HG03354 (cell line): ENCODE results near the gene AMN.

ENCODE experiments used
- ATAC-seq: cut with Tn5 transposase; IDR thresholded peaks from one replicate; pipeline ENCODE4 v1.9.1; 2021; ENCODE audit warnings: mild to moderate bottlenecking; ENCODE audit not compliant: unreplicated experiment, poor library complexity, severe bottlenecking

AMN gene

DNA sequence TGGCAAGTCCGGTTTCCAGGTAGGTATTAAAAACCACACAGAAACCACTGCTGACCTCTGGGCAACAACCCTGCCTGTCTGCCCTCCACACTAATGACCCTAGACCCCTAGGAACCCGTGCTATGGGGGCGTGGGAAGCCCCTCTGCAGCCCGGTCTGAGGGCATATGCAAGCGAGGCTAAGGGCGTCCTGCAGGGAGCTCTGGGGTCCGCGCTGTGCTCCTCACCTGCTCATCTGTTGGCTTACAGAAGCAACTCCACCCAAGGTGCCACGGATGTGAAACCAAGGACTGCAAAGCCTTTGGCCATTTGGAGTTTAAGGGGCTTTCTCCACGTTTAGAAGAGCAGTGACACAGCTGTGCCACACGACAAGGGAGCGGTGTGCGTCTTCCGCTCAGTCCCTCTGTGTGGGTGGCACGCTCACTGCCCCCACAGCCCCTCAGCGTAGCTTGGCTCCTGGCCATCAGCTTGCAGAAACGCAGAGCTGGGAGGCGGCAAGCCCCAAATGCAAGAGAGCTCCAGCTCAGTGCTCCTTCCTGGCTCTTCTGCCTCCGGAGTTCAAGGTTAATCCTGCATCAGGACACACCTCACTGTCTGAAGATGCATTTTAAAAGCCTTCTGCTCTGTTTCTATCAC is 18.4 kb downstream of the AMN start:
- ATAC-seq = no peak

- no peak for ATAC-seq
Observed at GRCh38 chr14:102941419-102942011, 19.1 kb downstream of the AMN start.

DNA sequence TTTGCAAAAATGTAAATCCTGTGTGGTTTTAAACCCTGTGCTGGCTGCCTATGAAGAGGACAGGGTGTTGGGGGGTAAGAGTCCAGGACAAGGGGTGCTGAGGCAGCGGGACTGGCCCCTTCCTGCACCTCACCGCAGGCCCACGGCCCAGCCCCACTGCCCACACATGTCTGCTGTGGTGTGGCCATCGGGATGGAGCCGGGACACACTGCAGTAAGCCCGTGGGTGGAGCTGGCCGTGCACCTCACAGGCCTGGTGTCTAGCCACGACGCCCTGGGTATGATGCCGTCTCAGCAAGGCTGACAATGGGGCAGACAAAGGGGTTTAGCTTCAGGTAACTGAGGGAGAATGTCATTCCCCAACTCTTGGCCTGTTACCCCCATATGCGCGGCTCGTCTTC is 19.6 kb downstream of the AMN start:
- no peak for ATAC-seq

DNA sequence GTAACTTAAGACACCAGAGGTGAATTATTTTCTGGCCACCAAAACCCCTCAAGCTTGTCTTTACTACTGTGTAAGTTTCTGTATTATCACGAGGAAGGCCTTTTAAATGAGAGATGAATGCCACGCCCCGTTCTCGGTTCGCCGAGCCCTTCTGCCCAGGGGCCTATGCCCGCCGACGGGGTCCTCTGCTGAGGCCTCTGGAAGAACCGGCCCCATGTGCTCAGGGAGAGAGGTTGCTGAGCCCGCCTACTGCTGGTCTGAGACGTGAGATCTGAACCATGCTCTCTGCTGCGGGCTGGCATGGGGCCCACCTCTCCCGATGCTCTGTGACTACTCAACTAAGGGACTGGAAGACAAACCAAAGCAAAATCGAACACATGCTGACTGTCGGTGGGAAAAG is 21.0 kb downstream of the AMN start:
- ATAC-seq = no peak

DNA sequence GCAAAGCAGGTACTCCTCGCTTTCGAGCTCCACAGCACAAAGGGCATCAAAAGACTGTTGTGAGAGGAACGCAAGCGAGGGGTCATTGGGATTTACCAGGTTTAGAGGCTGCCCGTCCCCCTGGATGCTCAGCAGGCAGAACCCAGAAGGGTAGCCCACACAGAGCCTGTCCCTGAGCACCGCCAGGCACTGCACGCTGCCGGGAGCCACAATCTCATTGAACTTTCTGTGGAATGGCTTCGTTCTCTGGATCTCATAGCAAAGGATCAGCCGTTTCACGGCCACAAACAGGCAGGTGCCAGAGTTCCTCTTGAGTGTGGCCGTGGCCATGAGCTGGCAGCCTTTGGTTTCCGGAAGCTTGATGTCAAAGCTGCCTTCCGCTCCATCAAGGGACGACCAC is 21.5 kb downstream of the AMN start:
- no peak for ATAC-seq

GRCh38 chr14:102944448-102945330 is 22.2 kb downstream of the AMN start:
- no peak for ATAC-seq

DNA sequence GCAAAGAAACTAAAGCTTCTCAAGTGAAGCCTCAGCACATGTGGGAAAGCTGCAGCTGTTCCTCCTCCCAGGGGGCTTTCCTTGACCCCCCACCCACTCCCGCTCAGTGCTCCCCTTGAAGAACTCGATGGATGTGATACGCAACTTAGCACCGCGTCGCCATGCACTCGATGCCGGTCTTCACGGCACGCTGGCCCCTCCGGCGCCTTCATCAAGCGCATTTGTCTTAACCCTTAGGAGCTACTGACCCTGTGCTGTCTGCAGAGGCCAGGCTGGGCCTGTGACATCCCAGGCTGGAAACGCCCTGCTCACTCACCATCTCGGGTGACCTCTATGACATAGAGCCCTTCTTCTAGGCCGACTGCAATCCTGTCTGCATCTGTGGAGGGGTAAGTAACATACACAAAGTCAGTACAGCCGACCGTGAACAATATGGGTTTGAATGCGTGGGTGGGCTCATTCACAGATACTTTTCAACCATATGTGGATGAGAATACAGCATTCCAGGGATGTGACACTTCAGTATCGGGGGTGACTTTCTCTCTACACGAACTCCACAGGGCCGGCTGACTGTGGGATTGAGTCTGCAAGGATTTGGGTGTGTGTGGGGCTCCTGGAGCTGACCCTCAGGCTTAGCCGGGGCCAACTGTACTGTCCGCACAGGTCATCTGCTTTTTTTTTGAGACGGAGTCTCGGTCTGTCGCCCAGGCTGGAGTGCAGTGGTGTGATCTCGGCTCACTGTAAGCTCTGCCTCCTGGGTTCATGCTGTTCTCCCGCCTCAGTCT is 23.1 kb downstream of the AMN start:
- no peak for ATAC-seq

- ATAC-seq = no peak
Observed at GRCh38 chr14:102947321-102948103, 25.0 kb downstream of the AMN start.

GRCh38 chr14:102948698-102949061 is 26.2 kb downstream of the AMN start:
- ATAC-seq = no peak

- peak; percentile 80 for ATAC-seq
Observed at GRCh38 chr14:102949062-102949800, 26.8 kb downstream of the AMN start.

DNA sequence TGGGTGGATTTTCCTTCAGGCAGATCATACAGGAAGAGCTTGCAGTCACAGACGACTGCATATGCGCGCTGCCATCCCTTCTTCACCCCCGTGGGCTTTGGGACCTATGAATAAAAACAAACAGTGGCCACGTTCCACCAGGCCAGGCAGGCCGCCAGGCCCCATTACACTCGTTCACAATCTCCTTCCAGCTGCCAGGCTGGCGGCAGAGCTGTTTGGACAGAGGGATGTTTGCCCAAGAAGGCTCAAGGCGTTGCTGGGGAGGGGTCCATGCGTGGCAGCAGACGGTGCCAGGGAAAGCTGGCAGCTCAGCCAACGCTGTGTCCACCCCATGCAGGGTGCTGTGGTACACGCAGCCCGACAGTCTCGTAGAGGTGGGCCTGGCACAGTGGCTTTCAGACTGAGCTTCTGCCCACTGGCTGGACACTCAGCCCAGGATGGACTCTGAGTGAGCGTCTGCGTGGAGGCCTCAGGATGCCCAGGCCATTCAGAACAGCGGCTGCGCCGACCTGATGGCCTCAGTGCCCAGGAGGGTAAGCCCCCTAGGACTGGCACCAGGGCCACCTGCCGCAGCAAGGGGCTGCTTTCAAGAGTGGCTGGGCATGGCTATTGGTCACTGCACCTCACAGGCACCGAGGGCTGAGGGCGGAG is 27.5 kb downstream of the AMN start:
- no peak for ATAC-seq

- no peak for ATAC-seq
Observed at GRCh38 chr14:102951034-102951433, 28.6 kb downstream of the AMN start.

DNA sequence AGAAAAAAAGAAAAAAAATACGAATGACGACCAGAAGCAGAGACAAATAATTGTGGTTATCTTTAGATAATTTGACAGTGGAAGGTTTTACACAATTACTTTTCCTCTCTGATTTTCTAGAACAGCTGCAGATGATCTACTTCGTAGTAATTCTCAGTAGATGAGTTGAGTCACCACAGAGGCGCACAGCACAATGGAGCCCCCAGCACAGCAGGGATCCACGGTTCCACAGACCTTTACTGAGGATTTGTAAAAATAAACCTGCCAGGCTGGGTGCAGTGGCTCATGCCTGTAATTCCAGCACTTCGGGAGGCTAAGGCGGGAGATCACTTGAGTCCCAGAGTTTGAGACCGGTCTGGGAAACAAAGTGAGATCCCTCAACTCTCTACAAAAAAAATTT is 29.3 kb downstream of the AMN start:
- ATAC-seq = no peak

DNA sequence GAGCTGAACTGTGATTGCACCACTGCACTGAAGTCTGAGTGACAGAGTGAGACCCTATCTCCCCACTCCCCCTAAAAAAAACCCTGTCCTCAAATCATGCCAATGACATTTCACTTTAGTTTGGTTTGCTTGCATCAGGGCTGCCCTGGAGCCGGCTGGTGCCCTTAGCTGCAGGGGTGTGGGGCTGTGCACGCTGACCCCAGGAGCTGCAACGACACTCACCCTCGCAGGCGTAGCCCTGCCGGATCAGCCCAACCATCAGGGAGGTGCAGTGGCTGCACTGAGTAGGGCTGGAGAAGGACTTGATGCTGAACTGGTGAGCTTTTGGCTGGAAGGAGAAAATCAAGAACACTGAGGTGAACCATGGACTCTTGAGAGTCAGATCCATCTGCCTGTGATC is 29.8 kb downstream of the AMN start:
- ATAC-seq = no peak

- ATAC-seq = no peak
Observed at GRCh38 chr14:102953100-102953499, 30.6 kb downstream of the AMN start.

- no peak for ATAC-seq
Observed at GRCh38 chr14:102954081-102954789, 31.8 kb downstream of the AMN start.

DNA sequence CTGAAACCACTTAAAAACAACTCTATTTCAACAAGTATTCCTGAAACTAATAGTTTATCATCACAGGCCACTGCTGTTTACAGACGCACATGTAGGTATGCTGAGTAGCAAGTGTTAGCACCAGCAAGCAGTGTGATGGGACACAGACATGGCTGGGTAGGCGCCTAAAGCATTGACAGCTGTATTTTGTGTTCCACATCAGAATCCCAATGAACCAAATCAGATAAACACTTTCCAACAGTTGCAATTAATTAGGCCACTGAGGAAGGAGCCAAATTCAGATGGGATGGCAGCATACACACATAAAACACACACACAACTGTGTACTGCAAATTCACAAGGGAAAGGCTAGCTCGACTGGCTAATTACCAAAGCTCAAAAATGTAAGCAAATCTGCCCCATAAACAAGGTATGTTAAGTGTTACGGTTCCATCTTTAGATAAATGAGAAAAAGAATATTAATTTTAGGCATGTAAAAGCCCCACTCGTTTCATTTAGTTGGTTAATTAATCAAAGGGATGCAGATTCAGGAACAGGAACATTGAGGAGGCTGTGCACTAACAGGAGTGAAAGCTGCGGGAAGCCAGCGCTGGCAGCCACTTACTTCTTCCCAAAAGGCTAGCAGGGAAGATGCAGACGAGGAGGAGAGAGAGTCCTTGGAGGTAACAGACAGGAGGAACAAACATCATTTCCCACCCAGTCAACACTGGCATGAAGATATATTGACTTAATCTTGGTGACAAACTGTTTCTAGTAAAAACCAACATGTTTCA is 33.4 kb downstream of the AMN start:
- ATAC-seq = no peak
